ENCODE results near the gene RNF103. TPM values are rescaled to one million over a fixed set of nuclear protein-coding genes. Genes with fewer than 3 reads are reported as not detected.
A peak's percentile ranks its signal among the peaks of the same experiment; 100 is the strongest.

The RNF103 gene
- total and polyA plus RNA-seq, 8 donors: 7.8 to 132 (median 28.6) TPM

DNA sequence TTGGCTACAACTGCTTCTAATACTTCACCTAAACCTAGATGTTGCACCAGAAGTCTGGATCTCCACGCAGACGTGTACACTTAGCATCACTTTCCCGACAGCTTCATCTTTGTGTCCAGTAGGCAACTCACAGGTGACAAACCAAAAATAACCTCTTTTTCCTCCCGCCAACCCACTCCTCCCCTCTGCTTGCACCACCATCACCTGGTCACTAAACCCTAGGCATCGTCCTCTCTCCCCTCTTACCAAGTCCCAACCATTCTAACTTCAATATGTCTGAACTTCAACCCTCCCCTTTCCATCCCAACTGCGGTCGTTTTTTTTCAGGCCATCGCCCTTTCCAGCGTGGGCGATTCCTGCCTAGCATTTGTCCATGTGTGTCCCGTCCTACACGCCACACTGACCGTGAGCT is 60.0 kb downstream of the RNF103 start:
- intact Hi-C loops (cut with DNase I; ENCODE audit: low total_unique reads): no loop called here
- TF ChIP-seq, protein P1, sequence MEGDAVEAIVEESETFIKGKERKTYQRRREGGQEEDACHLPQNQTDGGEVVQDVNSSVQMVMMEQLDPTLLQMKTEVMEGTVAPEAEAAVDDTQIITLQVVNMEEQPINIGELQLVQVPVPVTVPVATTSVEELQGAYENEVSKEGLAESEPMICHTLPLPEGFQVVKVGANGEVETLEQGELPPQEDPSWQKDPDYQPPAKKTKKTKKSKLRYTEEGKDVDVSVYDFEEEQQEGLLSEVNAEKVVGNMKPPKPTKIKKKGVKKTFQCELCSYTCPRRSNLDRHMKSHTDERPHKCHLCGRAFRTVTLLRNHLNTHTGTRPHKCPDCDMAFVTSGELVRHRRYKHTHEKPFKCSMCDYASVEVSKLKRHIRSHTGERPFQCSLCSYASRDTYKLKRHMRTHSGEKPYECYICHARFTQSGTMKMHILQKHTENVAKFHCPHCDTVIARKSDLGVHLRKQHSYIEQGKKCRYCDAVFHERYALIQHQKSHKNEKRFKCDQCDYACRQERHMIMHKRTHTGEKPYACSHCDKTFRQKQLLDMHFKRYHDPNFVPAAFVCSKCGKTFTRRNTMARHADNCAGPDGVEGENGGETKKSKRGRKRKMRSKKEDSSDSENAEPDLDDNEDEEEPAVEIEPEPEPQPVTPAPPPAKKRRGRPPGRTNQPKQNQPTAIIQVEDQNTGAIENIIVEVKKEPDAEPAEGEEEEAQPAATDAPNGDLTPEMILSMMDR (IDR thresholded peaks at IDR 0.05): no peak
- TF ChIP-seq POLR2A (IDR thresholded peaks at IDR 0.05): no peak
- TF ChIP-seq EP300 (IDR thresholded peaks at IDR 0.05): no peak
- TF ChIP-seq POLR2AphosphoS5 (IDR thresholded peaks at IDR 0.05): no peak
- peak overlapping the region; percentile 68 to 76 (median 70) for H3K4me3 ChIP-seq

DNA sequence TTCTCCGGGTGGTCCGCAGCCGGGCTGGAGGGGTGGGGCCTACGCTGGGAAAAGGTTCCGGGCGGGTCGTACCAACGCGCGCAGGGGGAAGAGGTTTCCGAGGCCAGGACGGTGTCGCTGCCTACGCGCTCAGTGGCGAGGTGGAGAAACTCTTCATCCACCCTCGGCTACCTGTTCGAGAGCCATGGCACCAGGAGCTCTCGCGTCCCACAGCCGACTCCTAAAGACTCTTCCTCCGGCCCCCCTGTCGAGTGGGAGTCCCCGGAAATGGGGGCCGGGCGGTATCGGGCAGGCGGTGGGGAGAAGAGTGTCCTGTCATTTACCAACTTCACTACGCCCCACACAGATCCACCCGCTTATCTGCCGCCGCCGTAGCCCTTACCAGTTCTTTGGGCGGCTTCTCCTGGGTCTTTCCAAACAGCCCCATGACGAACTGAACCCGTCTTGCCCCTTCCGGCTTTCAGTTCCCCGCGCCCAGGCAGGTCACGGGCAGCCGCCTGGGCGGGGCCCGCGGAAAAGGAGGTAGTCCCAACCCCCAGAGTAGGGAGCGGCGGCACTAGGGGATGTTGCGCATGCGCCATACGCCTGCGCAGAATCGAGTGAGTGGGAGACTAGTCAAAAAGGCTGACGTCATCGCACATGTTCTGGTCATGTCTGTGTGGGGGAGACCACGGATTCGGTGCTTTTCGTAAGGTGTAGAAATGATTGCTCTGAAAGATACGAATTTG is 60.6 kb downstream of the RNF103 start, which contains the start of gene CHMP3:
Gene CHMP3, minus strand, starts transcription at position 522 of the 728 bp plus-strand sequence. Its CDS starts 95 bp downstream, at position 427.
- Histone ChIP-seq H3K9me3 (no peaks in the 10 kb centered on the region), H3K4me3 (peak within 1 kb of the TSS; percentile 68 to 76 (median 70)), H3K4me1 (peaks cover 14 to 48% (median 29%) of the 10 kb centered on the region in 4 donors), H3K36me3 (no peaks in the 10 kb centered on the region), H3K27me3 (no peaks in the 10 kb centered on the region), H3K27ac (peak within 1 kb of the TSS; percentile 95 to 99 (median 98))
- 0 to 1% (median 0%) methylated on average over 30 to 57 of the region's 57 CpGs for WGBS, 5 donors
- TF ChIP-seq POLR2AphosphoS5 (IDR thresholded peaks at IDR 0.05): peak; percentile 59 to 89 (median 78)
- TF ChIP-seq POLR2A (IDR thresholded peaks at IDR 0.05): peak in 2 of 4 donors; percentile 29 to 35
- no peak for TF ChIP-seq EP300 (IDR thresholded peaks at IDR 0.05)
- intact Hi-C loops (cut with DNase I; ENCODE audit: low total_unique reads): no loop called here
- DNase-seq: peak; percentile 97 to 99

More for the DNA sequence above, 60.0 kb downstream of the RNF103 start:
- Histone ChIP-seq H3K36me3 (no peaks in the 10 kb centered on the region), H3K27me3 (no peaks in the 10 kb centered on the region), H3K4me1 (peaks cover 14 to 42% (median 27%) of the 10 kb centered on the region in 4 donors), H3K27ac (peak overlapping the region; percentile 67 to 99 (median 98)), H3K9me3 (no peaks in the 10 kb centered on the region)
- WGBS, 5 donors: 73 to 80% (median 78%) methylated on average over 13 of the region's 13 CpGs
- DNase-seq: no peak

DNA sequence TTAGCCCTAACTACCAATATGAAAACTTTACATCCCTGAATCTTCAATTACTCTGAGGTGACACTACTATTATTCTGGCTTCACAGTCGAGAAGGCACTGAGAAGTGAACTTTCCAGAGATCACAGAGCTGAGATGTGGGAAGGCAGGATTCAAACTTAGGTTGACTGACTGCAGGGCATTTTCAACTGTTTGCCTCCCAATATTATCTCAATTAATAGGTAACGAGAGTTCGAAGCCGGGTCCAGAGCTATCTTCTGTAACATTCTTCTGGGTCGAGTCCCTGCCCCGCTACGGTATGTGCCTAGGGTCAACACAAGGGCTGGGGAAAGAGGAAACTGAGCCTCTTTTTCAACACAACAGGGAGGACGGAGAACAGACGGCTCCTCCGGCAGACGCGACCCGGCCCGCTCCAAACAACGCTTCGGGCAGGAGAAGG is 61.2 kb downstream of the RNF103 start:
- no peak for DNase-seq
- intact Hi-C loops (cut with DNase I; ENCODE audit: low total_unique reads): no loop called here
- TF ChIP-seq EP300 (IDR thresholded peaks at IDR 0.05) (no peak), POLR2AphosphoS5 (IDR thresholded peaks at IDR 0.05) (peak in 1 of 3 donors; percentile 21)
- Histone ChIP-seq H3K9me3 (no peaks in the 10 kb centered on the region), H3K27ac (peak overlapping the region; percentile 95 to 99 (median 98)), H3K4me1 (peaks cover 14 to 54% (median 32%) of the 10 kb centered on the region in 4 donors), H3K27me3 (no peaks in the 10 kb centered on the region), H3K4me3 (peak overlapping the region; percentile 68 to 76 (median 70)), H3K36me3 (no peaks in the 10 kb centered on the region)
- 0 to 2% (median 0%) methylated on average over 16 of the region's 16 CpGs for WGBS, 5 donors

DNA sequence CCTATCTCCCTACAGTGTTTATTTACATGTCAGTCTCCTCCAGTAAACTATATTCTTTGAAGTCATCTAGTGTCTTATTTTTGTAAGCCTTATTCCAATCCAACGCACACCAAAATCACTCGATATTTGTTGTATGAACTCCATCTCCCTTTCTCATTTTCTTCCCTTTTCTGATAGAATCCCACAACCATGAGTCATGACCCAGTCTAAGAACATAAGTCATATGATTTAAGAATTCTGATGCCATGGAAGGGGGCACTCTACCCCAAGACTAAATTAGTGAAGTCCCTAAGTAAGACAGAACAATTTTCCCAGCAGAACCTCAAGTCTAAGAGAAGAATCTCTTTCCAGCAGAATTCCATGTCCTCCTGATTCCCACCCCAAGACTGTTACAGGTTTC is 65.8 kb downstream of the RNF103 start:
- intact Hi-C loops (cut with DNase I; ENCODE audit: low total_unique reads): no loop called here
- Histone ChIP-seq H3K27ac (no peak overlapping the region), H3K4me1 (peaks cover 10 to 67% (median 36%) of the 10 kb centered on the region in 4 donors), H3K9me3 (no peaks in the 10 kb centered on the region), H3K36me3 (peaks cover 0 to 10% (median 0%) of the 10 kb centered on the region in 4 donors), H3K4me3 (no peak overlapping the region), H3K27me3 (no peaks in the 10 kb centered on the region)
- DNase-seq: no peak
- TF ChIP-seq, protein P1 (IDR thresholded peaks at IDR 0.05): no peak
- TF ChIP-seq POLR2AphosphoS5 (IDR thresholded peaks at IDR 0.05): no peak
- no peak for TF ChIP-seq EP300 (IDR thresholded peaks at IDR 0.05)
- no peak for TF ChIP-seq POLR2A (IDR thresholded peaks at IDR 0.05)
- WGBS, 5 donors: 86 to 98% (median 91%) methylated on average over 2 of the region's 2 CpGs

DNA sequence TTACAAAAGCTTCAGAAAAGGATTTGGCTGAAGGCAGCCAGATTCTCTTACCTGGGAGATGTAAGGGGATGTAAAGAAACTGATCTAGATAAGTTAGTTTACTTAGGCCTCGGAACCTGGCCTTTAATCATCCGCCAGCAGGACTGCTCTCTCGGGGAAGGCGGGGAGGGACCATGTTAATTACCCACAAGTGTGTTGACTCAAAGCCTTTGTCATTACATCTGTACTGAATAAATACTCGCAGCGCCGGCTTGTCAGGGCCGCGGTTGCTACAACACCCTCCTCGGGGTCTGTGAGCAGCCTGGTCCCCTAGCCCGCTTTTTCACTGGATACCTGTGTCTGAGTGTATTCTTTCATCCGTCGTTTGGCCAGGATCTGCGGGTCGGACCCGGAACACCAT is 67.2 kb downstream of the RNF103 start:
- Histone ChIP-seq H3K9me3 (no peaks in the 10 kb centered on the region), H3K27ac (no peak overlapping the region), H3K4me1 (peaks cover 3 to 67% (median 32%) of the 10 kb centered on the region in 4 donors), H3K36me3 (peaks cover 0 to 10% (median 0%) of the 10 kb centered on the region in 4 donors), H3K4me3 (no peak overlapping the region), H3K27me3 (no peaks in the 10 kb centered on the region)
- intact Hi-C loops (cut with DNase I; ENCODE audit: low total_unique reads): no loop called here
- 72 to 83% (median 80%) methylated on average over 16 of the region's 16 CpGs for WGBS, 5 donors
- peak in 1 of 2 donors; percentile 8 for DNase-seq
- TF ChIP-seq EP300 (IDR thresholded peaks at IDR 0.05) (no peak), POLR2A (IDR thresholded peaks at IDR 0.05) (no peak), POLR2AphosphoS5 (IDR thresholded peaks at IDR 0.05) (no peak)
- TF ChIP-seq, protein P1 (IDR thresholded peaks at IDR 0.05): no peak

Measured in stomach (tissue), 9 donors.